ENCODE measurements around the gene TBL1XR1.

GRCh38 chr3:177245250-177245649 lies 48.0 kb upstream of the TBL1XR1 start:
- TF ChIP-seq EZH2 (IDR thresholded peaks at IDR 0.05; ENCODE audit: borderline replicate concordance, low read depth, low read length, poor library complexity, severe bottlenecking) (no peak), CTCF (conservative IDR thresholded peaks at IDR 0.05; ENCODE audit: low read depth, low read length) (no peak)
